Activated naive CD4-positive, alpha-beta T cell treated with anti-CD3 and anti-CD28 coated beads for 36 hours (primary cell): Measurements from ENCODE around the gene PRELP. TPM values are rescaled to one million over a fixed set of nuclear protein-coding genes. Genes with fewer than 3 reads are reported as not detected.
"Not testable (repeated sequence)": the region's sequence is repeated elsewhere in the genome, so short reads cannot be mapped to it uniquely, and the experiment has no call there.

ENCODE experiments used
- CTCF ChIA-PET: fragments of 350-600 bp; sonication (Branson Sonifier 250); formaldehyde crosslinking; loops from one replicate; lab custom pipeline; 2021; ENCODE audit warnings: antibody characterized with exemption; lab: Charles Lee
- DNase-seq: peaks from one replicate; pipeline ENCODE4 v3.0.0-alpha.2; 2020
- H3K27ac Mint-ChIP-seq: one replicate; pipeline ENCODE4 v1.8.0; 2021; ENCODE audit warnings: mild to moderate bottlenecking, mixed read lengths
- H3K27me3 Mint-ChIP-seq: one replicate; pipeline ENCODE4 v1.8.0; 2021; ENCODE audit warnings: low read depth, mixed read lengths
- H3K36me3 Mint-ChIP-seq: one replicate; pipeline ENCODE4 v1.8.0; 2021; ENCODE audit warnings: low read depth, mixed read lengths
- H3K4me1 Mint-ChIP-seq: one replicate; pipeline ENCODE4 v1.8.0; 2021; ENCODE audit warnings: low read depth, mixed read lengths
- H3K4me3 Mint-ChIP-seq: one replicate; pipeline ENCODE4 v1.8.0; 2021; ENCODE audit warnings: mild to moderate bottlenecking, moderate library complexity, mixed read lengths
- H3K9me3 Mint-ChIP-seq: one replicate; pipeline ENCODE4 v1.8.0; 2021; ENCODE audit warnings: mixed read lengths
- intact Hi-C: fragments of 100-400 bp; cut with micrococcal nuclease; formaldehyde crosslinking; loops from one replicate; pipeline ENCODE4 v1.15.1; 2023
- total RNA-seq, 2 experiments: library from RNA; stranded (reverse); gene quantifications; one replicate each; pipeline ENCODE4 v1.2.3, GENCODE V29; 2021

Gene PRELP
- total RNA-seq, 2 experiments from 2014 or later = not detected

DNA sequence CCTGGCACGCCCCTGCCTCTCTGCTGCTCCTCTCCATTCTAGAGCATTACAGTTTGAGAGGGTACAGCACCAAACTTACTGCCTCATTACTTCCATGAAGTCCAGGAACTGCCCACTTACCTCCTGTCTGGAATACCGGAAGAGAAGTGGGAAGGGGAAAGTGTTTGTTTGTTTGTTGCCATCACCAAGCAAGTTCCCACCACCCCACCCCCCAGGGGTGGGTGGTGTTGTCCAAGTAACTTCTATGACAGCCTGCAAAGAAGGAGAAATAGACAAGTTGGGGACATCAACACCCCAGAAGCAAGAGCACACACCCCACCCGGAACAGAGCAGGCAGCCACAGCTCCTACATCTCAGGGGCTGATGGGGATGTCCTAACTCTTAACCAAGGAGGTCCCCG lies 36.3 kb downstream of the PRELP start:
- no peak for DNase-seq
- no peaks in the 10 kb centered on the region for H3K27me3 Mint-ChIP-seq
- CTCF ChIA-PET = interaction anchor here (0.7 kb wide), 1 partner anchor 34 kb away, joined by 3 read pairs; no protein-coding TSS in a partner anchor
- intact Hi-C loops = loop anchor here (2.0 kb wide), 2 partner anchors 95 to 115 kb away; partner anchors contain the start of gene ATP2B4
- no peaks in the 10 kb centered on the region for H3K36me3 Mint-ChIP-seq
- no peak overlapping the region for H3K27ac Mint-ChIP-seq
- no peak overlapping the region for H3K4me3 Mint-ChIP-seq
- H3K9me3 Mint-ChIP-seq = no peaks in the 10 kb centered on the region
- H3K4me1 Mint-ChIP-seq = peaks cover 36% of the 10 kb centered on the region

DNA sequence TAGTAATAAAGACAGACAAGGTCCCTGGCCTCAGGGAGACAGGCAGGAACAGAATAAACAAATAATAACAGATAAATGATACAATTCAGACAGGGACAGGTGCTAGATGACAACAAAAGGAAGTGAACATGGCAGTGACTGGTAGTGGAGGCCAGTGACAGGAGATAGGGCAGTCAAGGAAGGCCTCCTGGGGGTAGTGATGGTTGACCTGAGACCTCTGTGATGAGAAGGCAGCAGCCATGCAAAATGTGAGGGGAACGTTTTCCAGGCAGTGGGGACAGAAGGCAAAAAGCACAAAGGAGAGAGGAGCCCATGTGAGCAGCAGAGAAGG lies 36.9 kb downstream of the PRELP start:
- DNase-seq = no peak
- CTCF ChIA-PET = interaction anchor here (1.0 kb wide), 1 partner anchor 189 kb away, joined by 5 read pairs; no protein-coding TSS in a partner anchor
- Mint-ChIP-seq H3K9me3 (no peaks in the 10 kb centered on the region), H3K27me3 (no peaks in the 10 kb centered on the region), H3K36me3 (no peaks in the 10 kb centered on the region), H3K4me3 (no peak overlapping the region), H3K27ac (peak overlapping the region; percentile 82), H3K4me1 (peaks cover 36% of the 10 kb centered on the region)
- intact Hi-C loops = loop anchor here (2.0 kb wide), 2 partner anchors 94 to 114 kb away; partner anchors contain the start of gene ATP2B4

DNA sequence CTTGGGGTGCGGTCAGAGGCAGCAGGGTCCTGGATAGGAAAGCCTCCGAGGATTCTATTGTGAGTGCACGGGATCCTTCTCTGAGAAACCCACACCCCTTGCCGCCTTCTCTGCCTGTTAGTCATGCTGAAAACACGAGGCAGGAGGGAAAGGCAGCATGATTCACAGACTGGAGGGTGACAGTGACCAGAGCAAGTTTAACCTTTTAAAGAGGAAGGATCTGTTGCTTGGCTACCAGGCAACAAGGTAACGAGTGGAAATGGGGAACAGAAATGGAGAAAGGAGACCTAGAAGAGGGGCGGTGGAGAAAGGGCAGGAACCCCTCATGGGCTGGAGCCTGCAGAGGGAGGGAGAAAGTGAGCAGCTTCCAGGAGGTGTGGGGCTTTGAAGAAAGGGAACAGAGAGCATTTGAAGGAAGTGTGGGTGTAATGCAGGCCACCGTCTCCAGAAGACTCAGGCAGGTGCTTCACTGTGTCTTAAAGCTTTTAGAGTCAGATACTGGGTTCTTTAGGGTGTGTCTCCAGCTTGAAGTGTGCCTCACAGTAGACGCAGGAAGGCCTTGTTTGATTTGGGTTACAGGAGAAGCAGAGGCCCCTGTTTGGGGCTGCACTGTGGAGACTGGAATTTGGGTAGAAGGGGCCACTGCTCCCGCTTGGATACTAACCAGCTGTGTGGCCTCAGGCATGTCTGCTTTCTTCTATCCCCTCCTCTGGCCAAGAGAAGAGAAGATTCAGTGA lies 37.4 kb downstream of the PRELP start:
- H3K4me1 Mint-ChIP-seq = peaks cover 36% of the 10 kb centered on the region
- H3K9me3 Mint-ChIP-seq = no peaks in the 10 kb centered on the region
- no peaks in the 10 kb centered on the region for H3K27me3 Mint-ChIP-seq
- DNase-seq = peak; percentile 83
- H3K27ac Mint-ChIP-seq = peak overlapping the region; percentile 82
- H3K4me3 Mint-ChIP-seq = peak overlapping the region; percentile 42
- H3K36me3 Mint-ChIP-seq = no peaks in the 10 kb centered on the region
- intact Hi-C loops = loop anchor here (1.0 to 2.0 kb wide), 4 partner anchors 94 to 140 kb away; partner anchors contain the start of gene ATP2B4
- CTCF ChIA-PET = interaction anchor here (1.0 to 2.9 kb wide), 3 partner anchors 8 to 189 kb away, joined by 5 to 19 read pairs (median 5); no protein-coding TSS in a partner anchor

DNA sequence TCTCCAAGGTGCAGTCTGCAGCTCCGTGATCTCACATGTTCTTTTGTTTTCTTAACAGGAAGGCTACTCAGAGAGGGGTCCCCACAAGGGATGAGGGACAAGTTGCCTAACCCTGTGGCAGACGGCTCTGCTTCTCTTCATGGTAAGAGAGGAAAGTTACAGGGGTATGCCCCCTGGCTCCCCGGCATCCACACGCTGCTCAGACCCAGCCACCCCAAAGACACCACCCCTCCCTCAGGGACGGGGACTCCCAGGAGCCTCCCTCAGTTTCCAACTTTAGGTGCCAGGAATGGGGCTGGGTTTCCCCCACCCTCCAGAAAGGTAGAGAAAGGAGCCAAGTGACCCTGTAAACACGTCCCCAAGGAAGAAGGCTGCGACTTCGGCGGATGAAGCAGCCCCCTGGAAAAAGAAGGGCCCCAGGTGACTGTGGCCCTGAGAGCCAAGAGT lies 38.0 kb downstream of the PRELP start:
- CTCF ChIA-PET = interaction anchor here (1.0 to 2.9 kb wide), 5 partner anchors 9 to 246 kb away, joined by 4 to 19 read pairs (median 5); no protein-coding TSS in a partner anchor
- intact Hi-C loops = loop anchor here (1.0 to 2.0 kb wide), 5 partner anchors 93 to 251 kb away; partner anchors contain the start of genes ATP2B4 and LAX1
- Mint-ChIP-seq H3K36me3 (no peaks in the 10 kb centered on the region), H3K9me3 (no peaks in the 10 kb centered on the region), H3K4me1 (peaks cover 36% of the 10 kb centered on the region), H3K4me3 (peak overlapping the region; percentile 42), H3K27ac (peak overlapping the region; percentile 82), H3K27me3 (no peaks in the 10 kb centered on the region)
- peak; percentile 12 for DNase-seq

DNA sequence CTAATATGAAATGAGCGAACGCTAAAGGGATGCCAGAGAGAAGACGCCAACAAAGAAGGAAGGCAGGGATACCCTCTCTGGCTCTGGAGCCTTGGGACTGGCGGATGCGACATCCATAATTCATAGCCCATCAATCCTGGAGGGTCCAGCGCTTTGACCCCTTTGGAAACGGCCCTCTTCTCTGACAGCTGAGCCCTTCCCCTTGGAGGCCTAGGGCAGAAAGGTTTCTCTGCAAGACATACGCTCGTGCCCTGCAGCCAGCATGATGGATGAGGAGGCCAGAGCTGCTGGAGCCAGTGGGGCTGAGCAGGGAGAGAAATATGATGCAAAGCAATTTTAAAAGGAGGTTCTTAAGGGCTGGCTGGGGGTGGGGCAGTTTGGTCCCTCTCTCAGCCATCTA lies 40.6 kb downstream of the PRELP start:
- no peak overlapping the region for H3K27ac Mint-ChIP-seq
- no peaks in the 10 kb centered on the region for H3K36me3 Mint-ChIP-seq
- intact Hi-C loops = no loop called here
- DNase-seq = no peak
- H3K27me3 Mint-ChIP-seq = no peaks in the 10 kb centered on the region
- H3K4me3 Mint-ChIP-seq = no peak overlapping the region
- CTCF ChIA-PET = interaction anchor here (0.6 to 1.9 kb wide), 2 partner anchors 9 to 206 kb away, joined by 3 to 4 read pairs; no protein-coding TSS in a partner anchor
- H3K9me3 Mint-ChIP-seq = no peaks in the 10 kb centered on the region
- H3K4me1 Mint-ChIP-seq = peaks cover 34% of the 10 kb centered on the region

DNA sequence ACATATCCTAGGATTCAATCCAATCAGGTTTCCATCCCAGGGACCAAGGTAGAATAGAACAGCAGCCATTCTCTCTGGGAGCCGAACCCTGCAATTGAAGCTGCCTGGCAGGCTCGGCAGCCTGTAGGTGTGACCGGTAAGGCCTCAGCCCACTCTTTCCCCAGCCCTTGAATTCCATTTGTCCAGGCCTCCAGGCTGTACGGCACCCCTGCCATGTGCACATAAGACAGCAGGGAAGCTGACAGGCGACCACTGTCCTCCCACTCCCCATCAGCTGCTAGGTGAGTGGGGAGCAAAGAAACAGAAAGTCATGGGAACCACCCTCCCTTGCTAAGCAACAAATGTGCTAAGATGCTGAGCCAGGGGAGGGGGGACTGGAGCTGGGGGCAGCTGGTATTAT lies 41.3 kb downstream of the PRELP start:
- CTCF ChIA-PET = interaction anchor here (0.6 to 1.9 kb wide), 3 partner anchors 9 to 207 kb away, joined by 3 to 4 read pairs (median 3); no protein-coding TSS in a partner anchor
- Mint-ChIP-seq H3K27me3 (no peaks in the 10 kb centered on the region), H3K36me3 (no peaks in the 10 kb centered on the region), H3K27ac (no peak overlapping the region), H3K4me1 (peaks cover 33% of the 10 kb centered on the region), H3K4me3 (no peak overlapping the region), H3K9me3 (no peaks in the 10 kb centered on the region)
- intact Hi-C loops = no loop called here
- no peak for DNase-seq

DNA sequence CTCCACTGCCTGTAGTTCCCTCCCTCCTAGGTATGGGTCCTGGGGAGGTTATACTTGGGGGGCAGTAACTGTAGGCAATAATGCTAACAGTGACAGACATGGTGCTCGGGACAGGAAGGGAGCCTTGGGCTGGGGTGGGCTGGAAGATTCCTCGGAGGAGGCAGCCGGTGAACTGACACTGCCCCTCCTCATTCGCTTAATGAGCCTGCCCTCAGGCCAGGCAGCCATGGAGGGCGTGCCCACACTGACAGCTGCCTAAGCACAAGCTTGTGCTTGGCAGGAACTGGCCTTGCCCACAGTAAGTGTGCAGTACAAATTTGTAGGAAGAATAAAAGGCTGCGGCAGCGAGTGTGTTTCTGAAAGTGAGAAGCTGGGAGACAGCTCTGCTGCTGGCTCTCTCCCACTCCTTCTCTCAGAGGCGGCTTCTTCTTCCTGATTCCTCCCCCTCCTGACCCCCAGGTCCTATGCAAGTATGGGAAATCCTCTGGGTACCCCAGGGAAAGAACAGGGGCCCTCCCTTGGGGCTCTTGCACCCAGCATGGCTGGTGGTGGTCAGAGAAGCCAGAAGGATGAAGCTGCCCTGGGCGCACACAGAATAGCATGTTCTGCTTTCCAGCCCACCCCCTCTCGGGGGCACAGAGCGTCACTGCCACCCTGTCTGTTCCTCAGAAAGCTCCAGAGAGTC lies 42.0 kb downstream of the PRELP start:
- no peaks in the 10 kb centered on the region for H3K27me3 Mint-ChIP-seq
- DNase-seq = no peak
- no peaks in the 10 kb centered on the region for H3K9me3 Mint-ChIP-seq
- intact Hi-C loops = no loop called here
- H3K36me3 Mint-ChIP-seq = no peaks in the 10 kb centered on the region
- peaks cover 27% of the 10 kb centered on the region for H3K4me1 Mint-ChIP-seq
- no peak overlapping the region for H3K27ac Mint-ChIP-seq
- H3K4me3 Mint-ChIP-seq = no peak overlapping the region
- CTCF ChIA-PET = interaction anchor here (0.7 to 1.9 kb wide), 4 partner anchors 10 to 49 kb away, joined by 3 to 4 read pairs (median 3); no protein-coding TSS in a partner anchor

DNA sequence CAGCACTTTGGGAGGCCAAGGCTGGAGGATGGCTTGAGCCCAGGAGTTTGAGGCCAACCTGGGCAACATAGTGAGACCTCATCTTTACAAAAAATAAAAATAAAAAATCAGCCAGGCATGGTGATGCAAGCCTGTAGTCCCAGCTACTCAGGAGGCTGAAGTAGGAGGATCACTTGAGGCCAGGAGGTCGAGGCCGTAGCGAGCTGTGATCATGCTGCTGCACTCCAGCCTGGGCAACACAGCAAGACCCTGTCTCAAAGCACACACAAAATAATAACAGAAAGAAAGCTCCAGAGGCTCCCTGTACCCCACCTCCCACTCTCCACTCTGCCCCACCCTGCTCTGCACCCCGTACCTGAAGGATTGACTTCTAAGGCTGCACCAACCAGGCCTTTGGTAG lies 42.5 kb downstream of the PRELP start:
- DNase-seq, H3K27ac Mint-ChIP-seq, H3K36me3 Mint-ChIP-seq, intact Hi-C loops, H3K9me3 Mint-ChIP-seq, H3K27me3 Mint-ChIP-seq, H3K4me3 Mint-ChIP-seq: not testable (repeated sequence)
- H3K4me1 Mint-ChIP-seq = peaks cover 21% of the 10 kb centered on the region
- CTCF ChIA-PET = interaction anchor here (0.7 to 1.9 kb wide), 3 partner anchors 11 to 48 kb away, joined by 3 to 4 read pairs (median 3); no protein-coding TSS in a partner anchor

DNA sequence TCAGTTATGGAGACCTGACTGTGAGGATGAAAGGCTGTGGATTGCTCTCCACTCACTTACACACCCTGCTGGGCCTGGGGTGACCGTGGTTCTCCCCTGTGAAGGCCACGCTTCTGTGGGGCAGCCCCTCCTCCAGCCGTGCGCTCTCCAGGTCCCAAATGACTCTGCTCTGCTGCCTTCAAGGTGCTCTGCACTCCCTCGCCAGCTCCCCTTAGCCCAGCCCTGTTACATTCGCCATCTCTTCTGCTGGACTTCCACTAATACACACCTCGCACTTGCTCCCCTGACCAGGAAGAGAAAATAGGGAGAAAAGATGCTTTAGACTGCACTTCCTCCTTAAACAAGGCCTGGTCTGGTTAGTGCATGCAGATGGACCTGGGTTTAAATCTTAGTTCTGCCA lies 42.9 kb downstream of the PRELP start:
- Mint-ChIP-seq H3K4me1 (peaks cover 17% of the 10 kb centered on the region), H3K4me3 (no peak overlapping the region), H3K27me3 (no peaks in the 10 kb centered on the region), H3K27ac (no peak overlapping the region), H3K36me3 (no peaks in the 10 kb centered on the region), H3K9me3 (no peaks in the 10 kb centered on the region)
- intact Hi-C loops = no loop called here
- CTCF ChIA-PET = interaction anchor here (1.1 to 1.5 kb wide), 2 partner anchors 48 to 183 kb away, joined by 3 to 4 read pairs; no protein-coding TSS in a partner anchor
- no peak for DNase-seq

DNA sequence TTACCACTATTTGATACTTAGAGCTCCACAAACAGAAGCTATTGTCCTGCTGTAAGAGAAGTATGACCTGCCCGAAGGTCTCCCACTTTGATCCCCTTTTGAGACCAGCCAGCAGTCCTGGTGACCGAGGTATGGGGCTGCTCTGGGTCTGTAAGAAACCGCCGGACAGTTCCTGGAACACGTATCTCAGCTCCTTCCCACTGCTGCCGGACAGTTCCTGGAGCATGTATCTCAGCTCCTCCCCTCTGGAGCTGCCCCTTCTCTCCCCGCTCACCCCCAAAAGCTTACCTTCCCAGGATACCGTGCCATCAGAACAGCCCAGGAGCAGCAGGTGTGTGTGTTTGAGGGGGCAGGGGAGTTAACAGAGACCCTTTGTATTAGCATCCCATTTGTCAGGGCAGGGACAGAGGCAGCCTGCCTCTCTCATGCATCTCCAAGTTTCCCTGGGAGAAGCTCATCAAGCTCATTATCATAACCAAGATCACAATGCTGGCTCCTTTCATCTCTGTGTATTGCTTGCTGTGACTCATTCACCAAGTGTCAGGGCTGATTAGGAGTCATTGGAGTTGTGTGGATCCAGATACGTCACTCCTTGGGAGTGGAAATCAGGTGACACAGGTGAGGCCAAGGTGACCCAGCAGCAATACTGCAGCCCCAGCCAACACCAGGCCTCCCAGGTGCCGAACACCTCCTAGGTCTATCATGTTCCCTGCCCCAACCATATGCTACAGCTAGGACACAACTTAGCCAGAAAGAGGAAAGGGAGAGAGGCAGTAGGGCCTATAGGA lies 43.6 kb downstream of the PRELP start:
- intact Hi-C loops = no loop called here
- no peaks in the 10 kb centered on the region for H3K36me3 Mint-ChIP-seq
- CTCF ChIA-PET = interaction anchor here (0.6 to 1.5 kb wide), 3 partner anchors 47 to 230 kb away, joined by 3 to 4 read pairs (median 3); no protein-coding TSS in a partner anchor
- H3K27me3 Mint-ChIP-seq = no peaks in the 10 kb centered on the region
- H3K9me3 Mint-ChIP-seq = no peaks in the 10 kb centered on the region
- no peak overlapping the region for H3K4me3 Mint-ChIP-seq
- peaks cover 10% of the 10 kb centered on the region for H3K4me1 Mint-ChIP-seq
- DNase-seq = no peak
- H3K27ac Mint-ChIP-seq = no peak overlapping the region

DNA sequence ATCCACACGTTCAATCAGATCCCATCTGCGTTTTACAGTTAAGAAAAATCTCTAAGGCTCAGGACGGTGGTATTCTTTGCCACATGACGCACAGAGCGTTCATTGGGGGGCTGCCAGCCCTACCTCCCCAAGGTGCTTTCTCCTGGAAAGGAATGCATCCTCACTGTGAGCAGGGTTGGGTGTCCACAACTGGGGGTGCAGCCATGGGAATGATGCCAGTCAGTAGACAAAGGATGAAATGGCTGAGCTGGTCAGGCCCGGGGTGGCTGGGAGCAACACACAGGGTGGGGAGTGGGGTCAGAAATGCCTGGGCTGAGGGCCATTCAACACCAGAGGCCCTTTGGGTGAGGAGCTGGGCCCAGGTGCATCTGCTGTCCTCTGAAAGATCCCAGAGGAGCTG lies 44.3 kb downstream of the PRELP start:
- CTCF ChIA-PET = interaction anchor here (0.6 to 1.5 kb wide), 2 partner anchors 182 to 230 kb away, joined by 3 to 4 read pairs; no protein-coding TSS in a partner anchor
- intact Hi-C loops = no loop called here
- Mint-ChIP-seq H3K9me3 (no peaks in the 10 kb centered on the region), H3K36me3 (no peaks in the 10 kb centered on the region), H3K27me3 (no peaks in the 10 kb centered on the region), H3K27ac (no peak overlapping the region), H3K4me1 (peaks cover 5% of the 10 kb centered on the region), H3K4me3 (no peak overlapping the region)
- no peak for DNase-seq
